Neural progenitor cell (in vitro differentiated cells): ENCODE results near the gene NPEPL1.

ENCODE experiments used
- CTCF ChIP-seq: fragments of 200-600 bp; sonication (generic); IDR thresholded peaks from 2 replicates; pipeline ENCODE4 v1.5.1; 2017; ENCODE audit warnings: antibody characterized with exemption, mild to moderate bottlenecking
- EZH2 ChIP-seq: fragments of 200-600 bp; sonication (generic); IDR thresholded peaks from 2 replicates; pipeline ENCODE4 v1.6.1; 2017; ENCODE audit warnings: antibody characterized with exemption, mild to moderate bottlenecking, moderate library complexity

DNA sequence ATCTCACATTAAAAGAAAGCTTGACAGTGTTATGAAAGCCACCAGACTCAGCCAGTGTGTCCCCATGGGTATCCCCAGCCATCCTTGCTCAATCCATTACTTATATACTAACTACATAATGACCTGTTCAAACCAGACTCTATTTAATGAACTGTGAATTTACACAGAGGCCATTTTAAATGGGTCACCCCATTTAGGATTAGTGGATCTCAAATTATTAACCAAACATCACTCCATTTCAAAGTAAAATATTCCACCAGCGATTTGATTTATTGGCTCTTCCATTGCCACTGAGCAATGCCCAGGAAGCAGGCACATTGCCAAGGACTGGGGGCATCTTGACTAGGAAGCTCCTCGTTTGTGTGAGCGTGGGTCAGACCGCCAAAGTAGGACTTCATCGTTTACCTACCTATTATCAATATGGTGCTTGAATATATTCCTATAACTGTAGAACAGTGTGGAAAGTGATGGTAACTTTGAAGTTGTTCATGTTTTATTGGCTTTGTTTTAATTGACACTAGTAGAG lies 15.5 kb upstream of the NPEPL1 start:
- TF ChIP-seq CTCF = no peak
- no peak for TF ChIP-seq EZH2
